Thymus (tissue), 11 donors: Measurements from ENCODE around the gene VEPH1. TPM values are rescaled to one million over a fixed set of nuclear protein-coding genes. Genes with fewer than 3 reads are reported as not detected.

Experiments used
- DNase-seq, 9 donors: peaks; one replicate each; pipeline ENCODE4 v3.0.0-alpha.2; 2013; ENCODE audit warnings: low spot score in 9 of 9, low read depth in 6 of 9, missing footprints in 1 of 9
- H3K27ac ChIP-seq, 2 donors: one replicate each; pipeline ENCODE4 v1.5.1; 2013; ENCODE audit warnings: control low read depth in 1 of 2, low read depth in 1 of 2, low read length in 1 of 2, mild to moderate bottlenecking in 1 of 2, moderate library complexity in 1 of 2
- H3K27me3 ChIP-seq, 2 donors: one replicate each; pipeline ENCODE4 v1.5.1; 2013; ENCODE audit warnings: low read length in 1 of 2; ENCODE audit not compliant: control insufficient read depth in 2 of 2, insufficient read depth in 1 of 2
- H3K36me3 ChIP-seq, 2 donors: one replicate each; pipeline ENCODE4 v1.5.1; 2013; ENCODE audit warnings: low read length in 1 of 2, mild to moderate bottlenecking in 1 of 2, moderate library complexity in 1 of 2; ENCODE audit not compliant: control insufficient read depth in 2 of 2, insufficient read depth in 2 of 2
- H3K4me1 ChIP-seq, 2 donors: one replicate each; pipeline ENCODE4 v1.5.1; 2013; ENCODE audit warnings: low read length in 2 of 2; ENCODE audit not compliant: control insufficient read depth in 2 of 2, insufficient read depth in 2 of 2
- H3K4me3 ChIP-seq, 2 donors: one replicate each; pipeline ENCODE4 v1.5.1; 2013; ENCODE audit warnings: low read length in 2 of 2, control low read depth in 1 of 2, mild to moderate bottlenecking in 1 of 2
- H3K9me3 ChIP-seq, 2 donors: one replicate each; pipeline ENCODE4 v1.5.1; 2013; ENCODE audit warnings: low read length in 1 of 2, mild to moderate bottlenecking in 1 of 2; ENCODE audit not compliant: control insufficient read depth in 2 of 2, insufficient read depth in 1 of 2
- whole genome bisulfite sequencing: extraction: QIAGEN DNeasy Blood & Tissue Kit; methylation state at CpG from one replicate; pipeline ENCODE4 v1.1.7; 2013; 5-methylcytosine and 5-hydroxymethylcytosine counted together
- polyA plus RNA-seq: library from polyadenylated mRNA; stranded (reverse); fragments of 200-250 nt; gene quantifications from one replicate; pipeline ENCODE4 v1.2.3, GENCODE V29; 2013
- total RNA-seq: library from RNA; stranded (reverse); fragments of 120-200 nt; gene quantifications from one replicate; pipeline ENCODE4 v1.2.4, GENCODE V29; 2013
- donor health status: healthy.

VEPH1 gene
- total and polyA plus RNA-seq, 2 donors, result 0.19 to 1.5 TPM

DNA sequence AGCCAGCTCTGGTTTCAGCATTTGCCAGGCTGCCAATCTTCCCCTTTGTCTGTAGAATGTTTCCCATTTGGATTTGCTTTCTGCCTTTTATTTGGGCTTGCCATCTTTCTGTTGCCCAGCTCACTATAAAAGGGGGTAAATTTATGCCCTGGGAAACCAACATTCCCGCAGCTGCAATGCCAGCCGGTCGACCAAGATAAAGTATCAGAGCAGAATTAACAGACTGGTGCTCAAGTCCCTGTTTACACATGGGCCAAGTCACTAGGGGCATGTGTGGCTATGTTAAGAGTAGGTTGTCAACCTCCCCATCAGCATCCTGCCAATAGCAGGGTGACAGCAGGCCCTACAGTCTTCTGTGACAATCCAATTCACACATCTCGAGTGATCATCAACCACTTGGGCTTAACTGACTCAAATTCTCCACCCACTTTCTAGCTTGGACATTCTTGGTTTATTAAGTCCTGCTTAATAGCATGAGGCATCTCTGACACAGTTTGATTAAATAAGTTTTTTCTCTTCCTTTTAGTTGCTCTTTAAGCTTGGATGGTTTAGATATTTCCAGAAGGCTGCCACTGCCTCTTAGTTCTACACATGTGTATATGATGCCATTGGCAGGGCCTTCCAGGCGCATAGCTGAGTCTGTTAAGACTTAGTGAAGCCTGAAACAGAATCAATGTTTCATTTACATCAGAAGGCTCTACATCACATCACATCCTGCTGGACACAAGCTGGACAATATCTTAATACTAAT lies 24.1 kb upstream of the VEPH1 start:
- Histone ChIP-seq H3K4me3 (no peak overlapping the region), H3K27me3 (no peaks in the 10 kb centered on the region), H3K9me3 (no peaks in the 10 kb centered on the region), H3K27ac (no peak overlapping the region), H3K4me1 (no peaks in the 10 kb centered on the region), H3K36me3 (no peaks in the 10 kb centered on the region)
- no peak for DNase-seq
- 95% methylated on average over 5 of the region's 5 CpGs for WGBS

GRCh38 chr3:157526036-157526435 lies 22.8 kb upstream of the VEPH1 start:
- no peaks in the 10 kb centered on the region for H3K9me3 ChIP-seq
- H3K4me3 ChIP-seq, result no peak overlapping the region
- no peaks in the 10 kb centered on the region for H3K4me1 ChIP-seq
- no peaks in the 10 kb centered on the region for H3K36me3 ChIP-seq
- H3K27me3 ChIP-seq, result no peaks in the 10 kb centered on the region
- no peak for DNase-seq
- no peak overlapping the region for H3K27ac ChIP-seq
- 95% methylated on average over 2 of the region's 2 CpGs for WGBS

- Histone ChIP-seq H3K27ac (no peak overlapping the region), H3K4me3 (no peak overlapping the region), H3K4me1 (no peaks in the 10 kb centered on the region), H3K9me3 (no peaks in the 10 kb centered on the region), H3K36me3 (no peaks in the 10 kb centered on the region), H3K27me3 (no peaks in the 10 kb centered on the region)
- no peak for DNase-seq
- 96% methylated on average over 1 of the region's 1 CpG for WGBS
Measured at GRCh38 chr3:157523814-157524213, 20.6 kb upstream of the VEPH1 start.

DNA sequence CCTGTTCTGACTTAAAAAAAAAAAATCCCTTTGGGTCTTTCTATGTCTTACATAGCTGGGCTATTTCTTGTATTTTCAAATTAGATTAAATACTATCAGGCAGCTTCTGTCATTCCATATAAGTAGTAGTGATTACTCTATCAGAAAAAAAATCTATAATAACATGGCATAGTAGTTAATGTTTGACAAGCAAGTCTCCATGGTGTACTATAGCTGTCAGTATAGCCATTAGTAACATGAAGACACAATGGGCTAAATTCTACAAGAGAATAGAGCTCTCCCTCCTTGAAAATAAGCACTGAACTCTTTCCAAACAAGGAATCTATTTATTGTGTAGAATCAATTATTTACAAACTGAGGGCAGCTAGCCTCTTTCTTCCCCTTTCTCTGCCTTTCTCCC lies 19.4 kb upstream of the VEPH1 start:
- no peak overlapping the region for H3K27ac ChIP-seq
- H3K4me1 ChIP-seq, result no peaks in the 10 kb centered on the region
- H3K27me3 ChIP-seq, result no peaks in the 10 kb centered on the region
- no peaks in the 10 kb centered on the region for H3K36me3 ChIP-seq
- H3K4me3 ChIP-seq, result no peak overlapping the region
- no peaks in the 10 kb centered on the region for H3K9me3 ChIP-seq
- no peak for DNase-seq

GRCh38 chr3:157520485-157521150 lies 17.4 kb upstream of the VEPH1 start:
- no peaks in the 10 kb centered on the region for H3K36me3 ChIP-seq

GRCh38 chr3:157518881-157519280 lies 15.7 kb upstream of the VEPH1 start:
- Histone ChIP-seq H3K36me3 (no peaks in the 10 kb centered on the region), H3K4me3 (no peak overlapping the region), H3K27me3 (no peaks in the 10 kb centered on the region), H3K9me3 (no peaks in the 10 kb centered on the region), H3K27ac (no peak overlapping the region), H3K4me1 (no peaks in the 10 kb centered on the region)
- no peak for DNase-seq
- WGBS, result 96% methylated on average over 1 of the region's 1 CpG

More at GRCh38 chr3:157520485-157521150, 17.4 kb upstream of the VEPH1 start:
- Histone ChIP-seq H3K4me1 (no peaks in the 10 kb centered on the region), H3K27me3 (no peaks in the 10 kb centered on the region), H3K27ac (no peak overlapping the region), H3K9me3 (no peaks in the 10 kb centered on the region), H3K4me3 (no peak overlapping the region)
- DNase-seq, result no peak

GRCh38 chr3:157516928-157517327 lies 13.7 kb upstream of the VEPH1 start:
- Histone ChIP-seq H3K27me3 (no peaks in the 10 kb centered on the region), H3K27ac (no peak overlapping the region), H3K4me1 (no peaks in the 10 kb centered on the region), H3K4me3 (no peak overlapping the region), H3K9me3 (no peaks in the 10 kb centered on the region), H3K36me3 (no peaks in the 10 kb centered on the region)
- no peak for DNase-seq

DNA sequence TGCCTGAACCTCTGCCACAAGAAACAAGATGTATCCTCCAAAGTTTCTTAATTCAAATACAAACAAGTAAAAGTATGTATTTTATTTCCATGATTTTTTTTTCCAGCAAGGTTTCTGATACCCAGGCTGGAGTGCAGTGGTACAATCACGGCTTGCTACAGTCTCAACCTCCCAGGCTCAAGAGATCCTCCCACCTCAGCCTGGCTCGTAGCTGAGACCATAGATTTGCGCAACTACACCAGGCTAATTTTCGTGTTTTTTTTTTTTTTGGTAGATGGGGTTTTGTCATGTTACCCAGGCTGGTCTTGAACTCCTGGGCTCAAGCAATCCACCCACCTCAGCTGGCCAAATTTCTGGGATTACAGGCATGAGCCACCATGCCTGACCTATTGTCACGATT lies 12.2 kb upstream of the VEPH1 start:
- WGBS, result 95% methylated on average over 5 of the region's 5 CpGs
- Histone ChIP-seq H3K9me3 (no peaks in the 10 kb centered on the region), H3K27ac (no peak overlapping the region), H3K4me1 (no peaks in the 10 kb centered on the region), H3K27me3 (no peaks in the 10 kb centered on the region), H3K36me3 (no peaks in the 10 kb centered on the region), H3K4me3 (no peak overlapping the region)
- no peak for DNase-seq

DNA sequence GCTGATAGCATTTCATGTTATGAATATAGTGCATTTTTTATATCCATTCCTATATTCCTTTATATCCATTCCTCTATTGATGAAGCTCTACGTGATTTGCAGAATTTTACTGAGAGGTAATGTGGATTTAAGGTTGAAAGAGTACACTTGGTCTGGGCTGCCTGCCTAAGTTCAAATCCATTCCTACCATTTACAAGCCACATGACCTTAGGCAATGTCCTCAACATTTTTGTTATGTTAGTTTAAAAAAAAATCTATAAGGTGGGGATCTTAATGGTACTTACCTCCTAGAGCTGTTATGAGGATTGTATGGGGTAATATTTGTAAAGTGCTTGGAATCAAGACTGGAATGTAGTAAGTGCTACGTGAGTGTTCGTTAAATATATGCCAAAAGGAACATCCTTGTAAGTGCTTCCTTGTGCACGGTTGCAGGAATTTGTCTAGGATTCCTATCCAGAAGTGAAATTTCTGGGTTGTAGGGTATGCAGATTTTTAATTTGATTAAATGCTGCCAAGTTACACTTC lies 11.2 kb upstream of the VEPH1 start:
- Histone ChIP-seq H3K4me1 (no peaks in the 10 kb centered on the region), H3K4me3 (no peak overlapping the region), H3K9me3 (no peaks in the 10 kb centered on the region), H3K36me3 (no peaks in the 10 kb centered on the region), H3K27me3 (no peaks in the 10 kb centered on the region), H3K27ac (no peak overlapping the region)
- WGBS, result 95% methylated on average over 4 of the region's 4 CpGs
- DNase-seq, result no peak
